GM10266 (cell line): ENCODE data around the gene ADCY1.

Experiments
- DNase-seq: peaks from one replicate; pipeline ENCODE4 v3.0.0; 2012; ENCODE audit errors: extremely low spot score
- TF ChIP-seq, protein P1 (sequence below): IDR thresholded peaks from 2 replicates; pipeline ENCODE4 v1.5.1; 2012; ENCODE audit warnings: mild to moderate bottlenecking, low read depth; ENCODE audit not compliant: control insufficient read depth, insufficient read depth; ENCODE audit errors: missing control alignments

The ADCY1 gene

DNA sequence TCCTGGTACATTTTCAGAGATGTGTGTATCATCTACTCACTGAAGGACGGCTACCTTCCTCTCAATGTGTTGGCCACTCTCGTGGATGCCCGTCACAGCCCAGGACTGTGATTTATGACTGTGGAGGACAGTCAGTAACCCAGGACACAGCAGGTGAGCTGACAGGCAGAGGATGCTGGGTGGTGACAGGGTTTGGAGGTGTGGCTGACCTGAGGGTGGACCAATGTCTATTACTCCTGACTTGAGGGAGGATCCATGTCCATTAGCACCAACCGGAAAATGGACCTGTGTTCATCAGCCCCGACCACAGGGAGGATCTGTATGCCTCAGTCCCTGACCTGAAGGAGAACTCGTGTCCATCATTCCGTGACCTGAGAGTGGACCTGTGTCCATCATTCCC, 96.1 kb downstream of the ADCY1 start:
- TF ChIP-seq, protein P1, sequence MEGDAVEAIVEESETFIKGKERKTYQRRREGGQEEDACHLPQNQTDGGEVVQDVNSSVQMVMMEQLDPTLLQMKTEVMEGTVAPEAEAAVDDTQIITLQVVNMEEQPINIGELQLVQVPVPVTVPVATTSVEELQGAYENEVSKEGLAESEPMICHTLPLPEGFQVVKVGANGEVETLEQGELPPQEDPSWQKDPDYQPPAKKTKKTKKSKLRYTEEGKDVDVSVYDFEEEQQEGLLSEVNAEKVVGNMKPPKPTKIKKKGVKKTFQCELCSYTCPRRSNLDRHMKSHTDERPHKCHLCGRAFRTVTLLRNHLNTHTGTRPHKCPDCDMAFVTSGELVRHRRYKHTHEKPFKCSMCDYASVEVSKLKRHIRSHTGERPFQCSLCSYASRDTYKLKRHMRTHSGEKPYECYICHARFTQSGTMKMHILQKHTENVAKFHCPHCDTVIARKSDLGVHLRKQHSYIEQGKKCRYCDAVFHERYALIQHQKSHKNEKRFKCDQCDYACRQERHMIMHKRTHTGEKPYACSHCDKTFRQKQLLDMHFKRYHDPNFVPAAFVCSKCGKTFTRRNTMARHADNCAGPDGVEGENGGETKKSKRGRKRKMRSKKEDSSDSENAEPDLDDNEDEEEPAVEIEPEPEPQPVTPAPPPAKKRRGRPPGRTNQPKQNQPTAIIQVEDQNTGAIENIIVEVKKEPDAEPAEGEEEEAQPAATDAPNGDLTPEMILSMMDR, result no peak
- DNase-seq, result no peak

DNA sequence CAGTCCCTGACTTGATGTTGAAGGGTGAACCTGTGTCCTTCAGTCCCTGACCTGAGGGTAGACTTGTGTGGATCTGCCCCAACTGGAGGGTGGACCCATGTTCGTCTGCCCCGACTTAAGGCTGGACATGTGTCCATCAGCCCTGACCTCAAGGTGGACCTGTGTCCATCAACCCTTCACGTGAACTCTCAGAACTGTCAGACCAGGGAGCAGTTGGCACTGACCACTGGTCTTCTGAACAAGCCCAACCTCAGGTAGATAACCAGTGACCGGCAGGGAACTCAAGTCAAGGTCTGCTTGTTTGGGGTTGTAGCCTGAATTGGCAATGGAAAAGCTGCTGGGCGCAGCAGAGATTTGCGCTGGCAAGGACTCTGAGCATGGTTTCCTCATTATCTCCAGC, 96.5 kb downstream of the ADCY1 start:
- TF ChIP-seq, protein P1, result no peak
- no peak for DNase-seq

DNA sequence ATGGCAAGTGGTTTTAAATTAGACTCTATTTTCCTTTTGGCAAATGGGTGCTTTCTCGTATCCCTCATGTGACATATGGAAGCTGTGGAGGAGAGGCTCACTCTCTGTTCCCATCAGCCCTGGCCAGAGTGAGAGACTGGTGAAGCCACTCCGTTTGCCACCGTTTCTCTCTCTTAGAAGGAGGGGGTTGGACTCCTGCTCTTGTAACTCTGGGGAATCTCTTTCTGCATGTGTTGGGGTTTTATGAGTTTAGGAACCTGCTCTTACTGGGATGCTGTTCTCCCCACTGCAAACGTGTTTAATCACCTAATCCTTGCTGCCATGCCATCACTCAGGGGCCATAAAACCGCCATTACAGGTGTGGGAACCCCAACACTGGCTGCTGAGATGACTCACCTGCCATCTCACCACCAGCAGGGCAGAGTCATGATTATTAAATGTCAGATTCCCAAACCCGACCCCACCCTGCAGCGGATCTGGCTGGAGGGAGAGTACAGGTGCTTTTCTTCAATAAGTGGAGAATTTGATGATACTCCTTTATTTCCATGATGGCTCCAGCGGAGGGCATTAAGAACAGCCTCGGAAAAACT, 103.2 kb downstream of the ADCY1 start:
- DNase-seq, result no peak
- TF ChIP-seq, protein P1, result no peak

DNA sequence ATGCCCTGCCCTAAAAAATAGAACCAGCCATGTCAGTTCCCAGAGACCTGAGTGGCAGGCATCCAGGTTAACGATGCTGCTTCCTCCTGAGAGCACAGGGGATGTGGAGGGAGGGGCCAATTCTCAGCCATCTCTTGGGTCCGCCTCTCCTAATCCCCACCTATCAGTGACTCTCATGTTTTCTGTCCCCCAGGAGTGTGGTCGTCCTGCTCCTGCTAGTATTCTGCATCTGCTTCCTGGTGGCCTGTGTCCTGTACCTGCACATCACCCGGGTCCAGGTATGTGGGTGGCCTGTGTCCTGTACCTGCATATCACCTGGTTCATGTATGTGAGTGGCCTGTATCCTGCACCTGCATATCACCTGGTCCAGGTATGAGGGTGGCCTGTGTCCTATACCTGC, 105.3 kb downstream of the ADCY1 start:
- DNase-seq, result no peak
- TF ChIP-seq, protein P1, result no peak

DNA sequence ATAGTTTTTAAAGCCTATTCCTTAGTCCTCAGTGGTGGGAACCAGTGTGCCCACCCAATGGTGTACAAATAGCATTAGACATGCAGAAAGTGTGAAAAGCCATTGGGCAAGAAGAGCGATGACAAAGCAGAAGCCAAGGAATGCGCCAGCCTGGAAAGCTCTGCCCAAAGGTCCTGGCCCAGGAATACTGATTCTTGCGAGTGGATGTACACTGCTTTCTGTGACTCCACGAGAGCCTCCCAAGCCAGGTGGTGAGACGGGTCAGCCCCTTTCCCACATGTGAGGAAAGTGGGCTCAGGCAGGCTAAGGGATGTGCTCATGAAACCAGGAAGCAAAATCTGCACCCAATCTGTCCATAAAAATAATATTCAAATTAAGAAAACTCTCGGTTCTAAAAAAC, 106.6 kb downstream of the ADCY1 start:
- TF ChIP-seq, protein P1, result no peak
- no peak for DNase-seq

DNA sequence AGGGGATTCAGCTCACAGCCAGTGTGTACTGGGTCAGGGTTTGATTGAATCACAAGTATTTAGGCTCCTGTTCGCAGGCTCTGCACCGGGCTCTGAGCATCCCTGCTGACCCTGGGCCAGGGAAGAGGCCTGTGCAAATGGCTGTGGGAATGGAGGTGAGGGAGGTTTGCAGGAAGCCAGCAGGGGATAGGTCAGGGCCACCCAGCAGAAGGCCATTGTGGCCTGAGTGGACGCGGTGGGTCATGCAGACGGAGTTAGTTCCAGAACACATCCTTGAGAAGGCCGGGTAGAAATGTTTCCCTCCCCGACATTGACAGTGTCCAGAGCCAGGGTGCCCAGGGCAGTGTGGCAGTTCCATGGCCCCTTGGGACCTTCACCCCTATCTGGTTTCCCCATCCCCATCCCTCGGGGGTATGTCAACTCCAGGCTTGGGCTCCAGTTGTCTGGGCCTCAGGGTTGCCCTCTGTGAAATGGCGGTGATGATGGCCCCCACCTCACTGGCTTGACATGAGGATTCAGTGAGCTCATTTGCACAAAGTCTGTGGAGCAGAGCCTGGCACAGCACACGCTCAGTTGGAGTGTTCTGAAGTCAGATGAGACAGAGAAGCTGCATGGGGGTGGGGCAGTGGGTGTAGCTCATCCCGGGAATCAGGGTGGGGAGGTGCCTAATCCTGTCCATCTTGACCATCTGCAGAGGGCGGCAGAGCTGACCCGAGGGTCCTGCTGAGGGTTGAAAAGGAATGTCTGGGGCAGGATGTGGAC, 107.6 kb downstream of the ADCY1 start:
- TF ChIP-seq, protein P1, result no peak
- DNase-seq, result no peak

DNA sequence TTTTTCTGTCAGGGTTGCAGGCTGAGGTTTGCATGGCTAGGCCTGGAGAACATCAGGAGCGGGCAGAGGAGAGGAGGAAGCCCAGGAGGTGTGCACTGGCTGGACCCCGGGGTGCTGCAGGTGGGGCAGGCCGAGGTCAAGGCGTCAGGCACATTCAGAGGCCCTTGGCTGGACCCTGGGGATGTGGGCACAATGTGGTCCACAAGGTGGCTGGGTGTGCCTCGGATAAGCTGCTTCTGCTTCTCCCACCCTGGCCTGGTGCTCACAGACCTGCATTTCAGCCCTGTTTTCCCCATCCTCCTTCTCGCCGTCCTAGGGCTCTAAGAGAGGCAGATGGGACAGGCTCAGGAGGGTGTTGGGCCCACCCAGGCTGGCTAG, 108.2 kb downstream of the ADCY1 start:
- no peak for DNase-seq
- TF ChIP-seq, protein P1, result no peak
